ENCODE results near the gene NOX4.
"Not testable (repeated sequence)": the region's sequence is repeated elsewhere in the genome, so short reads cannot be mapped to it uniquely, and the experiment has no call there.

Gene NOX4

GRCh38 chr11:89378986-89379385 lies 112.2 kb downstream of the NOX4 start:
- DNase-seq, result not testable (repeated sequence)

DNA sequence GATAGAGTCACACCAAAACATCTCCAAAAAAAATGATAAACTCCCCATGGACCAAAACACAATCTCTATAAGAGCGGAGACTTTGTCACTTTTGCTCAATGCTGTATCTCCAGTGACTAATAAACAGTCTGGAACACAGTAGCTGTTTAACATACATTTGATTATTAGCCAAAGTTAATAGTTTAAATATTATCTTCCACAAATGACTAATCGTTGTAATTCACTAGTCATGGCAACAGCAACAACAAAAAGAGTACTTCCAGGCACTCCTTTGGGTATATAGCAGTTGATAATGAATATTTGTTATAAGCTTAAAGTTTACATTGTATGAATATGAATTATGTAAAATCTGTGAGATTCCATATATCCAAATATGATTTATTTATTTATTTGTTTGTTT lies 121.8 kb downstream of the NOX4 start:
- not testable (repeated sequence) for DNase-seq

GRCh38 chr11:89364856-89365255 lies 126.3 kb downstream of the NOX4 start:
- not testable (repeated sequence) for DNase-seq

- DNase-seq, result no peak
Measured at GRCh38 chr11:89361734-89362133, 129.4 kb downstream of the NOX4 start.

- not testable (repeated sequence) for DNase-seq
Measured at GRCh38 chr11:89359208-89359607, 132.0 kb downstream of the NOX4 start.

DNA sequence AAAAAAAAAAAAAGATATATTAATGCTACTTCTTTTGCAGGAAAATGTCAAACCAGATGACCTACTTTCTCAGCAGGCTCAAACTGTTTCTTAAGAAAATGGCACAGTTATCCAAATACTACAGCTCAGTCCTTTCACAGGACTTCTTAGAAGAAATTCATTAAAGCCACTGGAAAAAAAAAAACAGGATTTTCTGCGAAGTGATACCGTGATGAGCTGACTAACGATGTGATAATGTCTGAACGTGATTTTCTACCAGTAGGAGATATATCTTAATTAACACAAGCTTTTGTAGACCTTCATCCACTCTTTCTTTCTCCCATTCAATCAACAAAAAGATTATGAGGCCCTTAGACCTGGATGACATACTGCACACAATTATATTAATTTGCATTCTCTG lies 132.4 kb downstream of the NOX4 start:
- no peak for DNase-seq

DNA sequence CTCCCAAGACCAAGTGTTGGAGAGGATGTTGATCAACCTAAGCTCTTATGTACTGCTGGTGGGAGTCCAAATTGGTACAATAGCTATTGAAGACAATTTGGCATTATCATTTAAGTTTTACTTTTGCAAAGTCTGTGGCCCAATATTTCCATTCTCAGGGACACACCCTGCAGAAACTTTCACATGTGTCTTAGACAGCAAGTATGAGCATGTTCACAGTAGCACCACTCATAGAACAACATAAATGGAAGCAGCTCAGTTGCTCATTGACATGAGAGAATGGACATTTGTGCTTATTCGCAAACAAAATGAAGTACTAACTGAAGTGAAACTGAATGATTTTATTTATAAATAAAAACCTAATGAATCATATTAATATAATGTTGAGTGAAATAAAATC lies 135.5 kb downstream of the NOX4 start:
- DNase-seq, result no peak

DNA sequence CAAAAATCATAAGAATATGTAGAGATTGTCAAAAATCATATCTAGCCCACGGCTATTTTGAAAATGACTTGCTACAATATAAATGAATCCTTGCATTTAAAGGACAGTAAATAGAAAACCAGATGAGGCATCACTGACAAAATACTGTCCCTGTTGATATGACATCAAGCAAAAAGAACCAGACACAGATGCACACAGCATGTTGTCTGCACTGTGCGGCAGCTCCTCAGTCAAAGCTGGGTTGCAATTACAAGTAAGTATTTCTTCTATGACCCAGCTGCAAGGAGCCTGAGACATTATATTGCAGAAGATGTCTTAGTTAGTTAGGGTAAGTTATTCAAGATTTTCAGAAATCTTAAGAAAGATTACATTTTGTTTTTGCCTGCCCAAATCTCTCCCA lies 136.7 kb downstream of the NOX4 start:
- not testable (repeated sequence) for DNase-seq

GRCh38 chr11:89347071-89347470 lies 144.1 kb downstream of the NOX4 start:
- no peak for DNase-seq

- no peak for DNase-seq
Measured at GRCh38 chr11:89346601-89347000, 144.6 kb downstream of the NOX4 start.

DNA sequence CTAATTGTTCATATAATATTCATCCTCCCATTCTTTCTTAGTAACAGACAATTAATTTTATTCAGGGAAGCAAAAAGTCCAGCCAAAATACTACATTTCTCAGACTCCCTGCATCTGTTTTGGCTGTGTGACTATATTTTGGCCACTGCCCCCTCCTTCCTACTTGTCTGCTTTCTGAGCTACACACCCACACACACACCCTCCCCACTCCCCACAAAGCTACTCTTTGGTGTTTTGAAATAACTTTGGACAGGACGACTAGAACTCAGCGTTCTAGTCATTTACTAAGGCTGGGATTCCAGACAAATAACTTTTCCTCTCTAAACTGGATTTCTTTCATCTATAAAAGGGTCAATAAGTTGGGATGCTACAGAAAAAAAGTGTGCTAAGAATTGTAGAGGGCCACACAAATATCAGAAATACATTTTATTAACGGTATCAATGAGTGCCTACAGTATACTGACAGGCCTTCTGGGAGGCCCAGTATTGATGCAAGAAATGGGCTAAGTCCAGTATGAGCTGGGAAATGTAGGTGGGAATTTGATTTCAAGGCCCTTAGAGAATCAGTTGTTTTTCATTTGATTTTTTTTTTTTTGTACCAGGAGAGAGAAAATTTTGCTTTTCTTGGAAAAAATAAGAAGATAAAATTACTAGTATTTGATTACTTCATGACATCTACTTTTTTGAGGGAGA lies 148.1 kb downstream of the NOX4 start:
- not testable (repeated sequence) for DNase-seq

GRCh38 chr11:89340450-89340849 lies 150.7 kb downstream of the NOX4 start:
- not testable (repeated sequence) for DNase-seq

GRCh38 chr11:89338073-89338472 lies 153.1 kb downstream of the NOX4 start:
- DNase-seq, result not testable (repeated sequence)

- DNase-seq, result not testable (repeated sequence)
Measured at GRCh38 chr11:89337100-89337650, 154.0 kb downstream of the NOX4 start.

GRCh38 chr11:89333704-89334103 lies 157.5 kb downstream of the NOX4 start:
- DNase-seq, result not testable (repeated sequence)

DNA sequence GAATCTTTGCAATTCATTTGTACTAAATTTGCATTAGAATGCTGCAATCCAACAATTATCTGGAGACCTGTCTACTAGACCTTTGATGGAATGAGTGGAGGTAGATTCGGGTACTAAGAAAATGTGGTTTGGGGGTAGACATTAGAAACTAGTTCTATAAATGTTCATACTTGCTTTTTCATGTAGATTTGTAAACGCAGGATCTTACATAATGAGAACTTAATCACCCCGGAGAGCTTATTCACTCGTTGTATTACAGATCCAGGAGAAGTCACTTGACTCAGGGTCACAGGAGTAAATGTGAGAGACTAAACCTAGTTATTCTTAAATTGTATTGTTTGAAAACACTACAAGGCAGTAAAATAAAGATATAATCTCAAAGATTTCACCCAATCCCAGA lies 159.2 kb downstream of the NOX4 start:
- DNase-seq, result not testable (repeated sequence)

DNA sequence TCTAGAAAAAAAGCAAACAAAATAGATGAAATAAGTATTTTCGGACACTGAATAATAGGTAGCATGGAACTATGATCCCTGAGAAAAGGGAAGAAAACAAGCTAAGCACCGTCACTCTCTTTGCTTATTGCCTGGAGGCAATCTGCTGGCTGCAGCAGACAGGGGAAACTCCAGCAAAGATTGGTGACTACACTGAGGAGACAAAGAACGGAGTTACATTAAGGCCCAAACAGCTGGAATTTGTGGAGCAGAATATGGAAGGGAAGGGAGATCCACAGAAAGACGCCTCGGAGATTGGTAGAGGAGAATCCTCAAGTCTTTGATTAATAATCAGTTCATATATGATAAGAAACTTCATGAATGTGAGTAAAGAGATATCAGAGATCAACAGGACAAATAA lies 163.3 kb downstream of the NOX4 start:
- no peak for DNase-seq

DNA sequence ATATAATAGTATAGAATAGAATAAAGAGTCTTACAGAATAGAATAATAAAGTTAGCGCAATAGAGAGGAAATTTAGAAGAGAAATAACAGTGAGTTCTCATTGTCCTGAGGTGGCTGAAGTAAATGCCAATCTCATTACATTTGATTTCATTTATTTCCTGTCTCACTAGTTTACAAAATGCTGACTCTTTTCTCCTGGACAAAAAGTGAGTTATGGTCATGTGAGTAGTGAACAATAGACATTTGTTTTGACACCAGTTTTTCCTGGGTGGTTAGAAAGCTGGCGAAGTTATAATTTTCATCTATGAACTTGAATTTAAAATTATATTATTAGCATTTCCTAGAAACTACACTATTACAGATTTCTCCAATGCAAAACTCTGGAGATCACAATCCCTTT lies 169.8 kb downstream of the NOX4 start:
- DNase-seq, result no peak

DNA sequence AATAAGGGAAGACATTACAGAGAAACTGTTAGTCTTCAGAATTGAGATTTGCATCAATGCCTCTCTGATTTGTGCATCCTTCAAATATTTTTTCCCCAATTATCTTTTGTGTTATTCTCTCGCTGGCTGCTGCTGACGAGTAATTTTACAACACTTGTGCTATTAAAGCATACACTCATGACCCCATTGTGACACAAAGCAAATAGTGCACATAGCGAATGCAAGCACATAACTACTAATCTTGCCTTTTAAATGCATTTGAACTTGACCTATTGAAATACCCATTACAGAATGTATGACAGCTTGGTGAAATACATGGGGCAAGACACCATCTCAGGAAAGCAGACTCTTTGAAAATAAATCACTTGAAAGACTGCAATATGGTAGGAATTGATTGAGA lies 180.6 kb downstream of the NOX4 start:
- not testable (repeated sequence) for DNase-seq

- not testable (repeated sequence) for DNase-seq
Measured at GRCh38 chr11:89309321-89309985, 181.7 kb downstream of the NOX4 start.

DNA sequence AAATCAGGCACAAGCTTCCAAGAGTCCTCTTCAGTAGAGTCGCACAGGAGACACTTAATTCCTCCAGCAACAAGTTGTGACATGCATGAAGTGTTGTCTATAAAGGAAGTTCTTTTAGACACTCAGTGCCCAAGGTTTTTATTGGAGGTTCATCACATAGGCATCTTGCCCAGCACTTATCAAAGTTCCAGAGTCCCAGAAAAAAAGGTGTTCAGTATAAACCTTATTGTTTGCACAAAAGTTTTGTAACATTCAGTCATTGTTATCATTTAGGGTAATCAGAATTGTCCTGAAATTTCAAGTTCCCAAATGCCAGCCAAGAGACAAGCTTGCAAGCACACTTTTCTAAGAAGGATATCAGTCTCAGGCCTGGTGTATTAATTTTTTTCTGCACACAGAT lies 182.9 kb downstream of the NOX4 start:
- not testable (repeated sequence) for DNase-seq

- not testable (repeated sequence) for DNase-seq
Measured at GRCh38 chr11:89303029-89303428, 188.1 kb downstream of the NOX4 start.

- DNase-seq, result not testable (repeated sequence)
Measured at GRCh38 chr11:89295023-89295422, 196.2 kb downstream of the NOX4 start.
